Epithelial cell of esophagus (primary cell): ENCODE data around the gene OR56A1.

Source experiments
- DNase-seq: peaks from one replicate; pipeline ENCODE4 v3.0.0; 2010; ENCODE audit warnings: low read depth
- H3K4me3 ChIP-seq: 2 replicates; pipeline ENCODE4 v1.5.1; 2011; ENCODE audit warnings: mild to moderate bottlenecking, low read length, control low read depth
- CTCF ChIP-seq: IDR thresholded peaks from 2 replicates; pipeline ENCODE4 v1.5.1; 2011; ENCODE audit warnings: low read depth, mild to moderate bottlenecking, low read length, control low read depth, inconsistent platforms; ENCODE audit not compliant: insufficient read depth; ENCODE audit errors: missing control alignments

OR56A1 gene

GRCh38 chr11:6013042-6013441, 17.5 kb downstream of the OR56A1 start:
- no peak for TF ChIP-seq CTCF
- H3K4me3 ChIP-seq, result no peak overlapping the region
- DNase-seq, result no peak

- H3K4me3 ChIP-seq, result no peak overlapping the region
- no peak for TF ChIP-seq CTCF
- DNase-seq, result no peak
Measured at GRCh38 chr11:6012035-6012668, 18.4 kb downstream of the OR56A1 start.

- H3K4me3 ChIP-seq, result no peak within 1 kb of the TSS
- TF ChIP-seq CTCF, result no peak
- DNase-seq, result no peak
Measured at GRCh38 chr11:6006846-6007245, 23.7 kb downstream of the OR56A1 start, which contains the start of gene OR56A4. OR56A4 (minus strand) TSS chr11:6006946; CDS start chr11:6002992, 3,954 bp downstream.

- DNase-seq, result no peak
- TF ChIP-seq CTCF, result no peak
Measured at GRCh38 chr11:6006395-6006794, 24.2 kb downstream of the OR56A1 start.

GRCh38 chr11:6002202-6002699, 28.3 kb downstream of the OR56A1 start:
- H3K4me3 ChIP-seq, result no peak overlapping the region
- no peak for DNase-seq
- TF ChIP-seq CTCF, result no peak

More at GRCh38 chr11:6006395-6006794, 24.2 kb downstream of the OR56A1 start:
- H3K4me3 ChIP-seq, result no peak overlapping the region

- H3K4me3 ChIP-seq, result no peak overlapping the region
- TF ChIP-seq CTCF, result no peak
- no peak for DNase-seq
Measured at GRCh38 chr11:5994791-5995190, 35.8 kb downstream of the OR56A1 start.
